HepG2 (cell line): ENCODE measurements around the gene CAPZA1. TPM values are rescaled to one million over a fixed set of nuclear protein-coding genes. Genes with fewer than 3 reads are reported as not detected.

Experiments used
- AGO2 ChIP-seq: fragments of 200-400 bp; formaldehyde crosslinking; optimal IDR thresholded peaks from 2 replicates; pipeline ENCODE3; 2017; ENCODE audit warnings: mild to moderate bottlenecking, low read depth, low read length, moderate library complexity
- FOXK2 ChIP-seq: fragments of 450-650 bp; IDR thresholded peaks from 2 replicates; pipeline ENCODE4 v1.6.1; 2016
- KDM4B ChIP-seq: sonication (generic); formaldehyde crosslinking; IDR thresholded peaks from 2 replicates; pipeline ENCODE4 v1.4.0; 2020; ENCODE audit warnings: missing genetic modification reagents
- KLF11 ChIP-seq: IDR thresholded peaks from 2 replicates; pipeline ENCODE4 v1.6.1; 2016; ENCODE audit warnings: missing compliant biosample characterization
- KLF15 ChIP-seq: sonication (generic); formaldehyde crosslinking; IDR thresholded peaks from 2 replicates; pipeline ENCODE4 v1.8.1; 2023; ENCODE audit warnings: borderline replicate concordance, mild to moderate bottlenecking, inconsistent platforms, missing genetic modification reagents, mixed read lengths
- MAFF ChIP-seq: IDR thresholded peaks from 2 replicates; pipeline ENCODE4 v1.6.1; 2011; ENCODE audit warnings: low read depth, low read length, improper control_type of control experiment
- NFE2 ChIP-seq: sonication (generic); formaldehyde crosslinking; IDR thresholded peaks from 2 replicates; pipeline ENCODE4 v1.4.0; 2020; ENCODE audit warnings: missing genetic modification reagents
- NFKB2 ChIP-seq: sonication (generic); formaldehyde crosslinking; IDR thresholded peaks from 2 replicates; pipeline ENCODE4 v1.4.0; 2020; ENCODE audit warnings: missing genetic modification reagents, borderline replicate concordance
- RBM39 ChIP-seq: fragments of 200-400 bp; formaldehyde crosslinking; IDR thresholded peaks from one replicate; pipeline ENCODE4 v1.6.1; 2018; ENCODE audit warnings: antibody characterized with exemption, mild to moderate bottlenecking, low read depth, low read length; ENCODE audit not compliant: poor library complexity, severe bottlenecking
- RXRA ChIP-seq: sonication (generic); formaldehyde crosslinking; IDR thresholded peaks from 2 replicates; pipeline ENCODE4 v1.5.1; 2020; ENCODE audit warnings: missing genetic modification reagents
- TCF12 ChIP-seq, 2 experiments: fragments of 450-650 bp in 1 of 2; sonication (generic) in 1 of 2; formaldehyde crosslinking in 1 of 2; IDR thresholded peaks; 2 replicates each; pipeline versions ENCODE4 v1.6.1 to v1.8.0; 2017 to 2022; ENCODE audit warnings: antibody characterized with exemption in 1 of 2, mild to moderate bottlenecking in 1 of 2, missing genetic modification reagents in 1 of 2, moderate library complexity in 1 of 2
- TOPORS ChIP-seq: sonication (generic); formaldehyde crosslinking; IDR thresholded peaks from 2 replicates; pipeline ENCODE4 v1.8.0; 2023; ENCODE audit warnings: mild to moderate bottlenecking, missing genetic modification reagents
- ZBTB7A ChIP-seq: sonication (generic); formaldehyde crosslinking; IDR thresholded peaks from 2 replicates; pipeline ENCODE4 v1.8.0; 2022; ENCODE audit warnings: mild to moderate bottlenecking, missing genetic modification reagents
- ZBTB7B ChIP-seq: sonication (generic); formaldehyde crosslinking; IDR thresholded peaks from 2 replicates; pipeline ENCODE4 v1.4.0; 2020; ENCODE audit warnings: missing genetic modification reagents
- ZNF121 ChIP-seq: sonication (generic); formaldehyde crosslinking; IDR thresholded peaks from 2 replicates; pipeline ENCODE4 v1.5.0; 2020; ENCODE audit warnings: mild to moderate bottlenecking, missing genetic modification reagents
- ZNF17 ChIP-seq: sonication (generic); formaldehyde crosslinking; IDR thresholded peaks from 2 replicates; pipeline ENCODE4 v1.5.0; 2020; ENCODE audit warnings: mild to moderate bottlenecking, missing genetic modification reagents
- ZNF225 ChIP-seq: sonication (generic); formaldehyde crosslinking; IDR thresholded peaks from 2 replicates; pipeline ENCODE4 v1.4.0; 2020; ENCODE audit warnings: mild to moderate bottlenecking, missing genetic modification reagents
- ZNF34 ChIP-seq: sonication (generic); formaldehyde crosslinking; IDR thresholded peaks from 2 replicates; pipeline ENCODE4 v1.4.0; 2020; ENCODE audit warnings: mild to moderate bottlenecking, missing genetic modification reagents, borderline replicate concordance
- ZNF343 ChIP-seq: sonication (generic); formaldehyde crosslinking; IDR thresholded peaks from 2 replicates; pipeline ENCODE4 v1.4.0; 2020; ENCODE audit warnings: mild to moderate bottlenecking, missing genetic modification reagents
- polyA plus RNA-seq, 8 experiments: library from polyadenylated mRNA; depleted of rRNA in 3 of 8; stranded (reverse) in 7 of 8; unstranded in 1 of 8; fragments of >200 nt; fragmentation: Illumina TruSeq in 4 of 8; extraction: Trizol in 4 of 8; gene quantifications; 2 replicates each; pipeline versions ENCODE4 v1.2.1 to v1.2.3, GENCODE V29; 2011 to 2016; ENCODE audit warnings: low read depth in 4 of 8, missing spikeins in 1 of 8, mixed read lengths in 1 of 8; ENCODE audit not compliant: insufficient read depth in 1 of 8
- total RNA-seq, 5 experiments: library from RNA; depleted of rRNA; stranded (reverse); fragments of >200 nt; fragmentation: Illumina TruSeq; extraction: Trizol; gene quantifications; 2 replicates each; pipeline ENCODE4 v1.2.3, GENCODE V29; 2016; ENCODE audit warnings: low read depth in 1 of 5
- TF ChIP-seq, protein P1 (sequence below): sonication (generic); formaldehyde crosslinking; IDR thresholded peaks from 2 replicates; pipeline ENCODE4 v1.4.0; 2020; ENCODE audit warnings: missing genetic modification reagents
- TF ChIP-seq, protein P2 (sequence below): sonication (generic); formaldehyde crosslinking; IDR thresholded peaks from 2 replicates; pipeline ENCODE4 v1.4.0; 2020; ENCODE audit warnings: missing genetic modification reagents
- TF ChIP-seq, protein P3 (sequence below): sonication (generic); formaldehyde crosslinking; IDR thresholded peaks from 2 replicates; pipeline ENCODE4 v1.5.0; 2020; ENCODE audit warnings: missing genetic modification reagents

The CAPZA1 gene
- total and polyA plus RNA-seq, 2 of the 13 experiments (the other 11 are each of a cell fraction or from before 2014, with no cell fraction given) = 67.0 to 117 TPM

DNA sequence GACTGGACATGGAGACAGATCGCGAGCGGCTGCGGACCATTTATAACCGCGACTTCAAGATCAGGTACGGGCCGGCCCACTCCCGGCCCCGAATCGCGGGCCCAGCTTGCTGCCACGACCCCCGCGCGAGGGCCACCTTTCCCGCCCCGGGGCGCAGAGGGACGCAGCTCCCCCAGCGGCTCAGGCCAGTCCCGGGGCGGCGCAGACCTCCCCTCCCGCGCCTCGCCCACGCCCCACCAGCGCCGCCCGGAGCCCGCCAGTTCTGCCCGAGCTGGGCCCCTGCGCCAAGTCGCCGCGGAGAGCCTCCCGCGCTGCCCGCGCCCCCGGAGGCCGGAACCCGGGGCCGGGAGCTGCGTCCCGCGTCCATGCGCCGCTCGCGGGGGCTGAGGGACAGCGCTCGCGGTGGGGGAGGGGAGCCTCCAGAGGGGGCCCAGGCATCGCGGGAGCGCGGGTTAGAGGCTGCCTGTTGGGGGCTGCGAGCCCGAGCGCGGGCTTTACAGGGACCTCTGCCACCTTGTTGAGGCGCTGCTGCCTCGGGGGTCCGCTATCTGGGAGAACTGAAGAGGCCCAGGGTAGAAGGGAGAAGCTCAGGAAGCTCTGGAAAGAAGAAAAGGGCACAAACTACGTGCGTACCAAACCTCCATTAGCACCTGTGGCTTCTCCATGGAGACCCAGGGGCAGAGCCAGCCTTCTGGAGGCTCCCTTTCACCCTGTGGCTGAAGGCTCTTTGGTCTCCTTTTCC, 55.5 kb downstream of the CAPZA1 start (continued):
- TF ChIP-seq KDM4B = no peak
- no peak; the same call in 1 of the 2 replicates for TF ChIP-seq ZNF343
- no peak for TF ChIP-seq TCF12 (IDR thresholded peaks at IDR 0.05)
- no peak for TF ChIP-seq TCF12 (CRISPR knock-in tag; IDR thresholded peaks at IDR 0.05)
- TF ChIP-seq ZBTB7A = no peak
- TF ChIP-seq NFE2 (CRISPR knock-in tag) = no peak
- TF ChIP-seq ZNF121 (CRISPR knock-in tag) = no peak
- TF ChIP-seq KLF11 (CRISPR knock-in tag) = no peak
- TF ChIP-seq NFKB2 (CRISPR knock-in tag) = peak; percentile 41; the same call in 1 of the 2 replicates
- no peak for TF ChIP-seq FOXK2
- TF ChIP-seq AGO2 = peak; percentile 56
- TF ChIP-seq ZNF34 = no peak
- TF ChIP-seq RXRA (CRISPR knock-in tag) = no peak
- TF ChIP-seq, protein P1, sequence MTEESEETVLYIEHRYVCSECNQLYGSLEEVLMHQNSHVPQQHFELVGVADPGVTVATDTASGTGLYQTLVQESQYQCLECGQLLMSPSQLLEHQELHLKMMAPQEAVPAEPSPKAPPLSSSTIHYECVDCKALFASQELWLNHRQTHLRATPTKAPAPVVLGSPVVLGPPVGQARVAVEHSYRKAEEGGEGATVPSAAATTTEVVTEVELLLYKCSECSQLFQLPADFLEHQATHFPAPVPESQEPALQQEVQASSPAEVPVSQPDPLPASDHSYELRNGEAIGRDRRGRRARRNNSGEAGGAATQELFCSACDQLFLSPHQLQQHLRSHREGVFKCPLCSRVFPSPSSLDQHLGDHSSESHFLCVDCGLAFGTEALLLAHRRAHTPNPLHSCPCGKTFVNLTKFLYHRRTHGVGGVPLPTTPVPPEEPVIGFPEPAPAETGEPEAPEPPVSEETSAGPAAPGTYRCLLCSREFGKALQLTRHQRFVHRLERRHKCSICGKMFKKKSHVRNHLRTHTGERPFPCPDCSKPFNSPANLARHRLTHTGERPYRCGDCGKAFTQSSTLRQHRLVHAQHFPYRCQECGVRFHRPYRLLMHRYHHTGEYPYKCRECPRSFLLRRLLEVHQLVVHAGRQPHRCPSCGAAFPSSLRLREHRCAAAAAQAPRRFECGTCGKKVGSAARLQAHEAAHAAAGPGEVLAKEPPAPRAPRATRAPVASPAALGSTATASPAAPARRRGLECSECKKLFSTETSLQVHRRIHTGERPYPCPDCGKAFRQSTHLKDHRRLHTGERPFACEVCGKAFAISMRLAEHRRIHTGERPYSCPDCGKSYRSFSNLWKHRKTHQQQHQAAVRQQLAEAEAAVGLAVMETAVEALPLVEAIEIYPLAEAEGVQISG = peak; percentile 63; the same call in 1 of the 2 replicates
- TF ChIP-seq ZBTB7B (CRISPR knock-in tag) = no peak
- TF ChIP-seq ZNF225 (CRISPR knock-in tag) = no peak
- TF ChIP-seq KLF15 (CRISPR knock-in tag) = no peak
- TF ChIP-seq, protein P2, sequence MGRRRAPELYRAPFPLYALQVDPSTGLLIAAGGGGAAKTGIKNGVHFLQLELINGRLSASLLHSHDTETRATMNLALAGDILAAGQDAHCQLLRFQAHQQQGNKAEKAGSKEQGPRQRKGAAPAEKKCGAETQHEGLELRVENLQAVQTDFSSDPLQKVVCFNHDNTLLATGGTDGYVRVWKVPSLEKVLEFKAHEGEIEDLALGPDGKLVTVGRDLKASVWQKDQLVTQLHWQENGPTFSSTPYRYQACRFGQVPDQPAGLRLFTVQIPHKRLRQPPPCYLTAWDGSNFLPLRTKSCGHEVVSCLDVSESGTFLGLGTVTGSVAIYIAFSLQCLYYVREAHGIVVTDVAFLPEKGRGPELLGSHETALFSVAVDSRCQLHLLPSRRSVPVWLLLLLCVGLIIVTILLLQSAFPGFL = no peak
- TF ChIP-seq TOPORS = no peak
- TF ChIP-seq, protein P3, sequence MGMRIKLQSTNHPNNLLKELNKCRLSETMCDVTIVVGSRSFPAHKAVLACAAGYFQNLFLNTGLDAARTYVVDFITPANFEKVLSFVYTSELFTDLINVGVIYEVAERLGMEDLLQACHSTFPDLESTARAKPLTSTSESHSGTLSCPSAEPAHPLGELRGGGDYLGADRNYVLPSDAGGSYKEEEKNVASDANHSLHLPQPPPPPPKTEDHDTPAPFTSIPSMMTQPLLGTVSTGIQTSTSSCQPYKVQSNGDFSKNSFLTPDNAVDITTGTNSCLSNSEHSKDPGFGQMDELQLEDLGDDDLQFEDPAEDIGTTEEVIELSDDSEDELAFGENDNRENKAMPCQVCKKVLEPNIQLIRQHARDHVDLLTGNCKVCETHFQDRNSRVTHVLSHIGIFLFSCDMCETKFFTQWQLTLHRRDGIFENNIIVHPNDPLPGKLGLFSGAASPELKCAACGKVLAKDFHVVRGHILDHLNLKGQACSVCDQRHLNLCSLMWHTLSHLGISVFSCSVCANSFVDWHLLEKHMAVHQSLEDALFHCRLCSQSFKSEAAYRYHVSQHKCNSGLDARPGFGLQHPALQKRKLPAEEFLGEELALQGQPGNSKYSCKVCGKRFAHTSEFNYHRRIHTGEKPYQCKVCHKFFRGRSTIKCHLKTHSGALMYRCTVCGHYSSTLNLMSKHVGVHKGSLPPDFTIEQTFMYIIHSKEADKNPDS (CRISPR knock-in tag) = no peak
- TF ChIP-seq RBM39 = no peak
- TF ChIP-seq ZNF17 (CRISPR knock-in tag) = no peak
- TF ChIP-seq MAFF = no peak
